Choroid plexus epithelial cell (primary cell): Measurements from ENCODE around the gene FCHO1.

Source experiments
- DNase-seq: peaks from one replicate; pipeline ENCODE4 v3.0.0-alpha.2; 2010; ENCODE audit warnings: low read depth
- H3K4me3 ChIP-seq: 2 replicates; pipeline ENCODE4 v1.5.1; 2011; ENCODE audit warnings: low read depth, mild to moderate bottlenecking, control low read depth, low read length, moderate library complexity
- TF ChIP-seq, protein P1 (sequence below): conservative IDR thresholded peaks from 2 replicates; pipeline ENCODE4 v1.5.1; 2011; ENCODE audit warnings: low read depth, mild to moderate bottlenecking, control low read depth, inconsistent platforms, low read length, moderate library complexity

FCHO1 gene

DNA sequence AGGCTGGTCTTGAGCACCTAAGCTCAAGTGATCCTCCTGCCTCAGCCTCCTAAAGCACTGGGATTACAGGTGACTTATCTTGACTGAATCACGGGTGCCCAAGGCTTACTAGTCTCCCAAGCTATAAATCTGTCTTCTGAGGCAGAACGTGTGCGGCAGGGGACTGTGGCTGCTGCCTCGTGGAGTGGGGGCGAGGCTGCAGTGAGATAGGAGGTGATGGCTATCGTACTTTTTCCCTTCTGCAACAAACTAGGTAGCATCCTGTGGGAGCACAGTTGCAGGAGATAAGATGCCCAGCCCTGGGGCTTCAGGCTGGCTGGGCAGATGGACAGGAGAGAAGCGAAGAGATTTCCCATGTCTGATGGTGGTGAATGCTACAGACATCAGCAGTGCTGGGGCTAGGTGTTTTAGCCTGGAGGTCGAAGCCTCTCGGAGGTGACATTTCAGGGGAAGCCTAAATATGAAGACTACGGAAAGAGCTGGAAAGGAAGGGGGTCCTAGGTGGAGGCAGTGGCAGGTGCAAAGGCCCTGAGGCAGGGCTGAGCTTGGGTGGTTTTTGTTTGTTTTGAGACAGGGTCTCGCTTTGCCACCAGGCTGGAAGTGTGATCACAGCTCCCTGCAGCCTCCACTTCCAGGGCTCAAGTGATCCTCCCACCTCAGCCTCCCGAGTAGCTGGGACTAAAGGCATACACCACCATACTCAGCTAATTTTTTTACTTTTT, 51.0 kb downstream of the FCHO1 start:
- H3K4me3 ChIP-seq, result no peak overlapping the region
- TF ChIP-seq, protein P1, sequence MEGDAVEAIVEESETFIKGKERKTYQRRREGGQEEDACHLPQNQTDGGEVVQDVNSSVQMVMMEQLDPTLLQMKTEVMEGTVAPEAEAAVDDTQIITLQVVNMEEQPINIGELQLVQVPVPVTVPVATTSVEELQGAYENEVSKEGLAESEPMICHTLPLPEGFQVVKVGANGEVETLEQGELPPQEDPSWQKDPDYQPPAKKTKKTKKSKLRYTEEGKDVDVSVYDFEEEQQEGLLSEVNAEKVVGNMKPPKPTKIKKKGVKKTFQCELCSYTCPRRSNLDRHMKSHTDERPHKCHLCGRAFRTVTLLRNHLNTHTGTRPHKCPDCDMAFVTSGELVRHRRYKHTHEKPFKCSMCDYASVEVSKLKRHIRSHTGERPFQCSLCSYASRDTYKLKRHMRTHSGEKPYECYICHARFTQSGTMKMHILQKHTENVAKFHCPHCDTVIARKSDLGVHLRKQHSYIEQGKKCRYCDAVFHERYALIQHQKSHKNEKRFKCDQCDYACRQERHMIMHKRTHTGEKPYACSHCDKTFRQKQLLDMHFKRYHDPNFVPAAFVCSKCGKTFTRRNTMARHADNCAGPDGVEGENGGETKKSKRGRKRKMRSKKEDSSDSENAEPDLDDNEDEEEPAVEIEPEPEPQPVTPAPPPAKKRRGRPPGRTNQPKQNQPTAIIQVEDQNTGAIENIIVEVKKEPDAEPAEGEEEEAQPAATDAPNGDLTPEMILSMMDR, result no peak
- no peak for DNase-seq

DNA sequence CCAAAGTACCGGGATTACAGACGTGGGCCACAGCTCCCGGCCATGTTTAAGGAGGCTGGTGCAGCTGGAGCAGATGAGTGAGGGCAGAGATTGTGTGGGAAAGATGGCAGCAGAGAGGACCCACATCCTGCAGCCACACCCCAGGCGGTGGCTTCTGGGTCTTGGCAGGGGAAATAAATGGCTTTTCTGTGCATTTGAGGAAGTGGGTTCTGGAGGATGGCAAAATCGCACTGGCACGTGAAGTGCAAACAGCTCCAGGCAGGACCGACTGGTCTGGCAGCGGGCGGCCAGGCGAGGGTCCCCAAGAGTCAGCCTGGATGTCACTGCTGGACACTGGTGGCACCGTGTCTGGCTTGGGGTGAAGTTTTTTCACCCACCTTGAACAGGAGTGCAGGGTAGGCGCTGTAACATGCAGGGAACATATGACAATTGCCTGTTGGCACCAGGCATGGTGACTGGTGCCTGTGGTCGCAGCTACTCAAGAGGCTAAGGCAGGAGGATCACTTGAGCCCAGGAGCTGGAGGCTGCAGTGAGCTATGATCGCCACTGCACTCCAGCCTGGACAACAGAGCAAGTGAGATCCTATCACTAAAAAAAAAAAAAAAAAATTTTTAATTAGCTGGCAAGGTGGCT, 52.1 kb downstream of the FCHO1 start:
- H3K4me3 ChIP-seq, result no peak overlapping the region
- DNase-seq, result no peak
- TF ChIP-seq, protein P1, result no peak

DNA sequence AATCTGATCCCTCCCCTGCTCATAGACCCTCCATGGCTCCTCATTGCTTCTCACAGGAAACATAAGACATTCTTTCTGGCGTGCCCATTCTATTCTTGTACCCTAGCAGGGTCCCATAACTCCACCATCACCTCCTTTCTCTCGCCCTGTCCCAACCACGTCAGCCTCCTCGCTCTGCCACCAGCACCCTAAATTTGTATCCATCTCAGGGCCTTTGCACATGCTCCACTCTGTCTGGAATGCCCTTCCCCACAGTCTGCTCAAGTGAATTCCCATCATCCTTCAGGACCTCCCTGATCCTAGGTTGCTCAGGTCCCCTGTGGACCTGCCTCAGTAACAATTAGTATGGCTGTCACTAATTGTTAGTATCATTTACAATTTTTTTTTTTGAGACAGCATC, 54.1 kb downstream of the FCHO1 start:
- no peak overlapping the region for H3K4me3 ChIP-seq
- TF ChIP-seq, protein P1, result no peak
- no peak for DNase-seq

DNA sequence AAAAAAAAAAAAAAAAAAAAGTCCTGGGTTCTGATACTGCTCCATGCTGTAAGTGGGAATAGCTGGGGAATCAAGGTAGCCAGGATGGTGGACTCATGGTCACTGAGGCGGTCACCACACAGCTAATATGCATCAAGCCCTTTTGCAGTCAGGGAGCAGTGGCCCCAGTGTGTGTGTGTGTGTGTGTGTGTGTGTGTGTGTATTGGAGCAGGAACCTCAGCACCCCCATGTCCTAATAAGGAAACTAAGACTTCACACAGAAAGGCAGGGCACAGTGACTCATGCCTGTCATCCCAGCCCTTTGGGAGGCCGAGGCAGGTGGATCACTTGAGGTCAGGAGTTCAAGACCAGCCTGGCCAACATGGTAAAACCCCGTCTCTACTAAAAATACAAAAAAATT, 55.7 kb downstream of the FCHO1 start:
- TF ChIP-seq, protein P1, result no peak
- DNase-seq, result no peak
- no peak overlapping the region for H3K4me3 ChIP-seq

- no peak for DNase-seq
- TF ChIP-seq, protein P1, result no peak
- H3K4me3 ChIP-seq, result no peak overlapping the region
Measured at GRCh38 chr19:17807731-17808316, 56.5 kb downstream of the FCHO1 start.

- DNase-seq, result no peak
- H3K4me3 ChIP-seq, result no peak overlapping the region
- TF ChIP-seq, protein P1, result no peak
Measured at GRCh38 chr19:17811103-17811502, 59.8 kb downstream of the FCHO1 start.
